Activated CD4-positive, alpha-beta T cell treated with anti-CD3 and anti-CD28 coated beads for 24 hours (primary cell): ENCODE results near the gene GAGE13.
A peak's percentile ranks its signal among the peaks of the same experiment; 100 is the strongest.
"Not testable (repeated sequence)": the region's sequence is repeated elsewhere in the genome, so short reads cannot be mapped to it uniquely, and the experiment has no call there.

ENCODE experiments used
- DNase-seq, 2 donors: peaks; one replicate each; pipeline ENCODE4 v3.0.0-alpha.2; 2020; ENCODE audit warnings: low read depth in 2 of 2

Gene GAGE13, protein sequence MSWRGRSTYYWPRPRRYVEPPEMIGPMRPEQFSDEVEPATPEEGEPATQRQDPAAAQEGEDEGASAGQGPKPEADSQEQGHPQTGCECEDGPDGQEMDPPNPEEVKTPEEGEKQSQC

DNA sequence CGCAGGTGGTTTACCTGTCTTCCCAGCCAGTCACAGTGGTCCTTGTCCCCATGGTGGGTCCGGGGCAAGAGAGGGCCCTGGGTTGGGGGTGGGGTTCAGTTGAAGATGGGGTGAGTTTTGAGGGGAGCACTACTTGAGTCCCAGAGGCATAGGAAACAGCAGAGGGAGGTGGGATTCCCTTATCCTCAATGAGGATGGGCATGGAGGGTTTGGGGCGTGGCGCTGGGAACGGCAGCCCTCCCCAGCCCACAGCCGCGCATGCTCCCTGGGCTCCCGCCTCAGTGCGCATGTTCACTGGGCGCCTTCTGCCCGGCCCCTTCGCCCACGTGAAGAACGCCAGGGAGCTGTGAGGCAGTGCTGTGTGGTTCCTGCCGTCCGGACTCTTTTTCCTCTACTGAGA, at the start of gene GAGE13:
Gene GAGE13 (plus strand): TSS at position 301 of the 400 bp plus-strand sequence. CDS start 1,156 bp downstream, outside the sequence.
- not testable (repeated sequence) for DNase-seq

DNA sequence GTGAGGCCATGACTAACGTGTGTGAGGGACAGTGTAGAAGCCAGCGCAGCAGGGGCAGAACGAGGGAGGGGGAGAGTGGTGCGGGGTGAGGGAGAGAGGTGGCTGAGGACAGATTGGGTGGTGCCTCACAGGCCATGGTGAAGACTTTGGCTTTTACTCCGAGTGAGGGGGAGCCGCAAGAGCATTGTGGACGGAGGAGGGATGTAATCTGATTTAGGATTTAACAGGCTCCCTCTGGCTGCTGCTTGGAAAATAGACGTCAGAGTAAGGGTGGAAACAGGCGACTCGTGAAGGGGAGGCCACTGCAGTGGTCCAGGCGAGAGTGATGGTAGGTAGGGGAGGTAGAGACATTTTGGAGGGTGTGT, 48.8 kb upstream of the GAGE13 start:
- DNase-seq: no peak

DNA sequence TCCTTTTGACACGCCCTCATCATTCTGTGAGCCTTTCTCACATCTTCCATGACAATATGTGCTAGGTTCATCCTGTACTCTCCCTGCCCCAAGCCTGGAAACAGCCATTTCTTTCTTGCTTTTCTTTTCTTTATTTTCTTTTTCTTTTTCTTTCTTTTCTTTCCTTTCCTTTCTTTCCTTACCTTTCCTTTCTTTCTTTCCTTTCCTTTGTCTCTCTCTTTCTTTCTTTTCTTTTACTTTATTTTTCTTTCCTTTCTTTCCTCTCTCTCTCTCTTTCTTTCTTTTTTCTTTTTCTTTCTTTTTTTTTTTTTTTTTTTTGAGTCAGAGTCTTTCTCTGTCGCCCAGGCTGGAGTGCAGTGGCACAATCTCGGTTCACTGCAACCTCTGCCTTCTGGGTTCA, 47.2 kb upstream of the GAGE13 start:
- DNase-seq: no peak

DNA sequence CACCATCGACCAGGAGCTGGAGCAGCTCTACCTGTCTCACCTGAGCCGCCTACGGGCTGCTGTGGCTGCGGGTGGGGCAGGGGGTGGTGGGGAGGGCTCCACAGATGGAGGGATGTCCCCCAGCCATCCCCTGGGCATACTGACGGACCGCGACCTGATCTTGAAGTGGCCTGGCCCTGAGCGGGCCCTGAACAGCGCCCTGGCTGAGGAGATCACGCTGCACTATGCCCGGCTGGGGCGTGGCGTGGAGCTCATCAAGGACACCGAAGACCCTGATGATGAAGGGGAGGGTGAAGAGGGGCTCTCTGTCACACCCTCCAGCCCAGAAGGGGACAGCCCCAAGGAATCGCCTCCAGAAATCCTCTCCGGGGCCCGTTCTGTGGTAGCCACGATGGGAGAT, 45.2 kb upstream of the GAGE13 start:
- DNase-seq: no peak

DNA sequence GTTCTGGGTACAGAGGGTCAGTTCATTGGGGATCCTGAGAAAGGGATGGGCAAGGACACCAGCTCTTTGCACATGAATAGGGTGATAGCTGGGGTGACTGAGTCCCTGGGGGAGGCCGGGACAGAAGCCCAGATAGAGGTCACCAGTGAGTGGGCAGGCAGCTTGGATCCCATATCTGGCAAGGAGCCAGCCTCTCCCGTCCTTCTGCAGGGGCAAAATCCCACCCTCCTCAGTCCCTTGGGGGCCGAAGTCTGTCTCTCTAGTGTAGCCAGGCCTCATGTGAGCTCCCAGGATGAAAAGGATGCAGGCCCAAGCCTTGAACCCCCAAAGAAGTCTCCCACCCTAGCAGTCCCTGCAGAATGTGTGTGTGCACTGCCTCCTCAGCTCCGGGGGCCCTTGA, 44.8 kb upstream of the GAGE13 start:
- DNase-seq: no peak

DNA sequence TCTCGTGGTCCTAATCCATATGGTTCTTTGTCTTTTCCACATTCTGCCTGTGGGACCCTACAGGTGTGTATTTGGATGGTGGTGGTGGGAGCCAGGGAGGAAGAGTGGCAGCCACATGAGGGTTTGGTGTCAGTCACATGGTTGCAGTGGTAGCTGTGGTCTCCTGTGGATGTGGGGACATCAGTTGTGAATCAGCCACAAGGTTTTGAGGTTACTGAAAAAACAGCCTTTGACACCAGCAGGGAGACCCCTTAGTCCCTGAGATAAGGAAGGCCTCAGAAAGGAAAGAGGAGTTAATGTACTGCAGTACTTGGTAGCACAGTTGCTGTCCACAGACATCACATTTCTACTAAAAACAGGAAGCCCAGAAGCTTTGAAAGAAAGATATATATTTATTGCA, 43.7 kb upstream of the GAGE13 start:
- DNase-seq: no peak

DNA sequence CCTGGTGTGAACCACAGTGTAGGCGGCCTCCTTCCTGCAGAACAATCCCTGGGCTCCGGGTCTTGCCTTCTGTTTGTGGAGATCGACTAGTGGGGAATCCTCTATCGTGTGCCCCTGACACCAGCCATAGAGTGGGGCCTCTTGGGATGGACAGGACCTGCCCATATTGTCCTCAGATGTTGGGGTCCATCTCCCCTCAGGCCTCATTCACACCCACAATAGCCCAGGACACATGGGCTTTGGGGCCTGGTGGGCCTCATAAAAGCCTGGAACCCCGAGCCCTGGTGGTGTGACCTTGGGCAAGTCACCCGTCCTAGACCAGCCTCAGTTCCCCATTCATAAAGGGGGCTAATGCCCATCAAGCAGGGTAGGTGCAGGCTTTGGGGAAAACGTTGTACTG, 41.2 kb upstream of the GAGE13 start:
- DNase-seq: no peak

DNA sequence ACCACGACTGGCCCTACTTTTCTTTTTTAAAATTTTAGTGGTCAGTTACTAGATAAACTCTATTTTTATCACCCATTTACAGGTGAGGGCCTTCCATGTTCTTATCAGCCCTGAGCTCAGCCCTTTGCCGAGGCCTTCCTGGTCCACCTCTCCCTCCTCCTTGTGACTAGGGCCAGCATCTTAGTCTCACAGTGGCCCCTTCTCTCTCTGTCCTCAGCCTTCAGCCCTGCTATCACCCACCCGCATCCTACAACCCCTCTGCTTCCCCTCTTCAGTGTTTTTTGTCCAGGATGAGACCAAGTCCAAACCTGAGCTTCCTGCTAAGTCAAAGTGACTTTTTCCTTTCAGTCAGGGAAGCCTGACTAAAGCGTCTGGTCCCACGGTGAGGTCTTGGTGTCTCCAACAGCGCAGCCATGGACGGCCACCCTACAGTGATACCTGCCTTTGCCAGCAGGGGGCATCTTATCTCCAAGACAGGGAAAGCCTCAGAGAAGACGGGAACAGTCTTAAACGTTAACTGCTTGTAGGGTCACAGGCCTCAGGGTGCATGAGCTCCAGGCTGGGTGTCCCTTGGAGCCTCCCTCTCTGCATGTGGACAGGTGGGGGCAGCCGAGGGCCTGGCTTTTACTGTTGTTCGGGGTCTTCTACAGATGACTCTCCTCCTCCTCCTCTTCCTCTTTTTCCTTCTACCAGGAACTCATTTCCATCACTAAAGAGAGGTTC, 39.6 kb upstream of the GAGE13 start:
- peak; percentile 63 to 65 for DNase-seq

DNA sequence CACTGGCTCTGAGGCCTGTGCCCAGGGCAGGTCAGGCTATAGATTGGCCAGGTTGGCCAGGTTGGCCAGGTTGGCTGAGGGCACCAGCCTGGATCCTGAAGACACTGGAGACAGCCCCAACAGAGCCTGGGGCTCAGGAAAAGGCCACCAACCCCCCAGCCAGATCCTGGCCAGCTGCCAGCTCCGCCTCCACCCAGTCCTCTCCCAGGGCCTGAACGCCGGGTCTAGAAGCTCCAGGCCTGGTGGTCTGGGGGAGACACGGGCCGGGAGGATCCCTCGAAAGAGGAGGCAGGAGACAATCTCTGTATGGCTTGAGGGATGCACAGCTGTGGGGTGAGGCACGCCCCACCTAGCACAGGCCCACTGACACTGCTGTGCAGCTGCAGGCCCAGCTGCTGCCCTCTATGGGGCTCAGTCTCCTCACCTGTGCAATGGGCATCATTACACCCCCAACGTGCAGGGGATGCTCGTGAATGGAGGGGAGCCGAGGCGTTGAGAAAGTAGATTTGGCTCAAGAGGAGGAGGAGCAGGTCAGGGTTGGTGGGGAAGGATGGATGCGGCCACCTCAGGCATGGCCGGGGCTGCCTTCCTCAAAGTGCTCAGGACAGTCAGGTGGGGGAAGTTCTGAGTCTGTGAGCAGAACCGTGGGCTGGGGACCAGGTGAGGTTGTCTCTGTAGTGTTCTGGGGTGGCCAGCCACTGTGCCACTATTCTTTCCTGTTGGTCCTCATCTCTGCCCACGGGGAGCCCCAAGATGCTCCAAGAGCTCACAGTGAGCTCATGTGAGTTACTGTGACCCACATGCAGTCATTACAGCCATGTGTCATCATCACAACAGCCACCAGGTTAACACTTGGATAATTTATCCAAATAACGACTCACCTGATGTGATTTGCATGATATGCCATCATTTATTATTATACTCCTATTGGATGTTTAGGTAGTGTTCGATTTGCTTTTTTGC, 38.7 kb upstream of the GAGE13 start:
- DNase-seq: no peak

DNA sequence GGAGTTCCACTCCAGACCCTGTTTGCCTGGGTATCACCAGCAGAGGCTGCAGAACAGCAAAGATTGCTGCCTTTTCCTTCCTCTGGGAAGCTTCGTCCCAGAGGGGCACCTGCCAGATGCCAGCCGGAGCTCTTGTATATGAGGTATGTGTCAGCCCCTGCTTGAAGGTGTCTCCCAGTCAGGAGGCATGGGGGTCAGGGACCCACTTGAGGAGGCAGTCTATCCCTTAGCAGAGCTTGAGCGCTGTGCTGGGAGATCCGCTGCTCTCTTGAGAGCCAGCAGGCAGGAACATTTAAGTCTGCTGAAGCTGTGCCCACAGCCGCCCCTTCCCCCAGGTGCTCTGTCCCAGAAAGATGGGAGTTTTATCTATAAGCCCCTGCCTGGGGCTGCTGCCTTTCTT, 32.1 kb upstream of the GAGE13 start:
- DNase-seq: not testable (repeated sequence)

DNA sequence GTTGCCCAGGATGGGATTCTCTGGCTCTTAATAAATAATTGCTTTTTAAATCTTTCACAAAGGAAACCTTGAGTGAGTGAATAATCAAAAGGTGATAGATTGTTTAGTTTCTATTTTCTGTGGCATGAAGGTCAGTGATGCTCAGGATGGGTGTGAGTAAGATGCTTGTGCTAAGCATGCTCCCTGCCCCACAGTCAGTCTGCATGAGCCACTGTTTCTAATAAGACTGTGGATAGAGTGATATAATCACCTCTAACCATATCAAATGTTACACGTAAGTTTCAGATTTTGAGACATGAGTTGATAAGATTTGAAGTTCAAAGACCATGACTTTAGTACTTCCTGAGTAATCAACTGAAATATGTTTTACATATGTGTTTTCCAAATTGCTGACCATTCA, 30.7 kb upstream of the GAGE13 start:
- no peak for DNase-seq

DNA sequence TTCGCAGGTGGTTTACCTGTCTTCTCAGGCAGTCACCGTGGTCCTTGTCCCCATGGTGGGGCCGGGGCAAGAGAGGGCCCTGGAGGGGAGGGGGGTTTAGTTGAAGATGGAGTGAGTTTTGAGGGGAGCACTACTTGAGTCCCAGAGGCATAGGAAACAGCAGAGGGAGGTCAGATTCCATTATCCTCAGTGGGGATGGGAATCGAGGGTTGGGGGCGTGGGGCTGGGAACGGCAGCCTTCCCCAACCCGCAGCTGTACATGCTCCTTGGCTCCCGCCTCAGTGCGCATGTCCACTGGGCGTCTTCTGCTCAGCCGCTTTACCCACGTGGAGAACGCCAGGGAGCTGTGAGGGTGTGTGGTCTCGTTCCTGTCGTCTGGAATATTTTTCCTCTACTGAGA, 28.0 kb upstream of the GAGE13 start, which contains the start of gene GAGE10:
Gene GAGE10 (plus strand): TSS at position 301 of the 400 bp plus-strand sequence. CDS start 1,214 bp downstream, outside the sequence.
- no peak for DNase-seq

DNA sequence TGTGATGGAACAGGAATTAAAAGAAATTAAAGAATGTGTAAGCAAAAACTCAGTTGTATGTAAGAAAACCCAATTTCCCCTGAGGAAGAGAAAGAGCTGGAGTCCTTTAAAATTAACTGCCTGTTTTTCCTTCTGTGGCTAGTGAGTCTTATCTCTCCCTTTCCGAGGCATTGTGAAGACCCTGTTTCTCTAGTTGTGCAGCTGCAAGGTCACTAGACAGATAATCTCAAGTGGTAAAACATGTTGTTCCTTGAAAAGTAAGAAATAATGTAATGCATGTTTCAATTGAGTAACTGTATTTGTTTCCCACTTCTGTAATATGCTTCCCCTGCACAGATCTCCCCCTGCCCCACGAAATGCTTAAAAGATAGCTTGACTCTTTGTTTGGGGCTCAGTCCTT, 23.6 kb upstream of the GAGE13 start:
- DNase-seq: not testable (repeated sequence)

DNA sequence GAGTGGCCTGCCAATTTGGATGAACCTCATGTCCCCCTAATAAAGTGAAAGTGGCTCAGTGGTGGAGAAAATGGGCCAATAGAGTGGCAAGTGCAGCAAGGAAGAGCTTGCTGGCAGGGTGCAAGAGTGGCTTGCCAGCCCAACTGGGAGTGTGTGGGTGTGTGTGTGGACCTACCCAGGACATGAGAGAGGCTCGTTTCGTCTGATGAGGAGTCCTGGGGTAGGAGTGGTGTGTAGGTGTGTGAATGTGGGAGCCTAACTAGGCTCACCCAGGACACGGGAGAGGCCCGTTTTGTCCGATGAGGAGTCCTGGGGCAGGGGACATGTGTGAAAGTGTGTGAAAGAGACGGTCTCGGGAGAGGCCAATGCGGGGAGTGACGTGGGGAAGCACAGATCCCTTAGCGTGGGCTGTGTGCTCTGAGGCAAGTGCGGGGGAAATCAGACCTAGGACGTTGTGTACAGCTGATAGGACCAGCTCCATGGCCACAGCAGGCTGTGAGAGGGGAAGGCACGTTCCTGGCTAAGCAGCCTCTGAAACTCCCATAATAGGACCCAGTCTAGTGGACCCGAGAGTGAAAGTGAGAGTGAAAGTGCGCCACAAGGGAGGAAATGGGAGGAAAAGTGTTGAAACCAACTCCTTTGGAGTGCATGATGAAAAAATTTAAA, 22.6 kb upstream of the GAGE13 start:
- no peak for DNase-seq

DNA sequence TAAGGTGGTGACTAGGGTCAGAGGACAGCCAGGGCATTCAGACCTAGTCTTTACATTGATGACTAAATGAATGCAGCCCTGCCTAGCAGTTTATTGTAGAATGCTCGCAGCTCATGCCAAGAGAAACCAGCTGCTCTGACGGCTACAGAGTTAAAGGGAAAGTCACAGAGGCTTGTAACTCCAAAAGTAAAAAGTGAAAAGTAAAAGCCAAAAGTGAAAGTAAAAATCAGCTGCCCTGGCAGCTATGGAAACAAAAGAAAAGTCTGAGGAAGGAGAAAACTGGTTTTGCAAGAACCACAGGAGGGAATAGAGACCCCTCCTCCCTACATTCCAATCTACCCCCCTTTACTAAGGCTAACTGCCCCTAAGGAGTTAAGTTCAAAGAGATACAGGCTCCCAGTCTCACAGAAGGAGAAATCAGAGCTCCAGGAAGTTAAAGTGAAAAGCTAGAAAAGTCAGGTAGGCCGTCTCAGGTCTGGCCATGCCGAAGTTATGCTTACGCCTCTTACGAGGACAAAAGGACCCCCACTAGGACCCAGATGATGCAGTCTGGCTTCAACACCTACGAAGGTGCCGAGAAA, 21.9 kb upstream of the GAGE13 start:
- no peak for DNase-seq

DNA sequence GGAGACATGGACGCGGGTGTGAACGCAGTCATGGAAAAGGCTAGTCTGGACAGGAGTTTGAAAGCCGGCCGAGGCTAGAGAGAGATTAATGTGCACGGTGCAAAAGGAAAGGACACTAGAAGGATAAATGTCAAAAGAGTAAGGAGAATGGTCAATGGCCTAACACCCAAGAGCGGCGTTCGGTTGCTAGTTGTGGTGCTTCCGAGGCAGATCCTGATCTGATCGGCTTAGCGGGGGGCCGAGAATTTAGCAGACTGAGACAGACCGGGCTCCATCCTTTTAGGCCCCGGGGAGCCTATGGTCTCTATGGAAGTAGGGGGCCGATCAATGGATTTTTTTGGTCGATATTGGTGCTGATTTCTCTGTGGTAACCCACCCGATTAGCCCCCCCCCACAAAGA, 21.0 kb upstream of the GAGE13 start:
- DNase-seq: no peak

DNA sequence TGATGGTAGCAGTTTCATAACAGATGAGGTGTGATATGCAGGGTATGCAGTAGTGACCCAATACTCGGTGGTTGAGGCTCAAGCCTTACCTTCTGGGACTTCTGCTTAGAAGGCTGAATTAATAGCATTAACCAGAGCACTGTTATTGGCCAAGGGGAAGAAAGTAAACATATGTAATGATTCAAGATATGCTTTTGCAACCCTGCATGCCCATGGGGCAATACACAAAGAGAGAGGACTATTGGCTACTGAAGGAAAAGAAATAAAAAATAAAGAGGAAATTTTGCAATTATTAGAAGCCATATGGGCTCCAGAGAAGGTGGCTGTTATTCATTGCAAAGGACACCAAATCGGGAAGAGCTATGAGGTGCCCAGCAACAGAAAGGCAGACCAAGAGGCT, 19.2 kb upstream of the GAGE13 start:
- DNase-seq: no peak

DNA sequence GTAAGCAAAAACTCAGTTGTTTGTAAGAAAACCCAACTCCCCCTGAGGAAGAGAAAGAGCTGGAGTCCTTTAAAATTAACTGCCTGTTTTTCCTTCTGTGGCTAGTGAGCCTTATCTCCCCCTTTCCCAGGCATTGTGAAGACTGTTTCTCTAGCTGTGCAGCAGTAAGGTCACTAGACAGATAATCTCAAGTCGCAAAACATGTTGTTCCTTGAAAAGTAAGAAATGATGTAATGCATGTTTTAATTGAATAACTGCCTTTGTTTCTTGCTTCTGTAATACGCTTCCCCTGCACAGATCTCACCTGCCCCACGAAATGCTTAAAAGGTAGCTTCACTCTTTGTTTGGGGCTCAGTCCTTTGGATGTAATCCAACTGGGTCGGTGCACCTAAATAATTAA, 15.3 kb upstream of the GAGE13 start:
- no peak for DNase-seq

DNA sequence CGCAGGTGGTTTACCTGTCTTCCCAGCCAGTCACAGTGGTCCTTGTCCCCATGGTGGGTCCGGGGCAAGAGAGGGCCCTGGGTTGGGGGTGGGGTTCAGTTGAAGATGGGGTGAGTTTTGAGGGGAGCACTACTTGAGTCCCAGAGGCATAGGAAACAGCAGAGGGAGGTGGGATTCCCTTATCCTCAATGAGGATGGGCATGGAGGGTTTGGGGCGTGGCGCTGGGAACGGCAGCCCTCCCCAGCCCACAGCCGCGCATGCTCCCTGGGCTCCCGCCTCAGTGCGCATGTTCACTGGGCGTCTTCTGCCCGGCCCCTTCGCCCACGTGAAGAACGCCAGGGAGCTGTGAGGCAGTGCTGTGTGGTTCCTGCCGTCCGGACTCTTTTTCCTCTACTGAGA, 9.6 kb upstream of the GAGE13 start, which contains the start of gene GAGE12J:
Gene GAGE12J (plus strand): TSS at position 301 of the 400 bp plus-strand sequence. CDS start 1,157 bp downstream, outside the sequence.
- not testable (repeated sequence) for DNase-seq

DNA sequence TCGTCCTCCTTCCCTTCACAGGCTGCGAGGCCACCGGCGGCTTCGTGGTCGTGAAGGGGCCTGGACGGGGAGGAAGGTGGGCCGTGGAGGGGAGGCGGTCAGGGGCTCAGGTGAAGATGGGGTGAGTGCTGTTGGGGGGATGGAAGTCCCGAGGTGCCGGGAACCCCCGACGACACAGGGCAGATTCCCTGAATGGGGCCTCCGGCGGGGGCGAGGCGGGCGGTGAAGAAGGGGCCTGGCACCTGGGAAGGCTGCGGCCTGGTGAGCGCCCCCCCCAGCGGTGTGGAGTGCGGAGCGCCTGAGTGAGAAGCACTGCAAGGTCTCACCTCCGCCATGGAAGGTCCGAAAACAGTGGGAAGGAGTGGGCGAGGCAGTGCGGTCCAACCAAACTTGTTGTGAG, 9.1 kb upstream of the GAGE13 start:
- DNase-seq: not testable (repeated sequence)

DNA sequence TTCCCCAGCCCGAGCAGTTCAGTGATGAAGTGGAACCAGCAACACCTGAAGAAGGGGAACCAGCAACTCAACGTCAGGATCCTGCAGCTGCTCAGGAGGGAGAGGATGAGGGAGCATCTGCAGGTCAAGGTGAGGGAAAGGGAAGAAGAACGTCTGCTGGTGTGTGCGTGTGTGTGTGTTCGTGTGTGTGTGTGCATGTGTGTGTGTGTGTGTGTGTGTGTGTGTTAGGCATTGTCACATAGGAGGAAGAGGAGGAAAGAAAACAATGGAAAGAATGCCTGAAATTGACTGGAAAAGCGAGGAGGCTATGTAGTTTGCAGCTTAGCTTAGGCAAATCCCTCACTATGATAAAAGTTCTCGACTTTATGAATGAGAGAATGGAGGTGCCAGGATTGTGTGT, 7.6 kb upstream of the GAGE13 start:
- DNase-seq: not testable (repeated sequence)
